Measurements from ENCODE around the gene ACBD4.

The ACBD4 gene

DNA sequence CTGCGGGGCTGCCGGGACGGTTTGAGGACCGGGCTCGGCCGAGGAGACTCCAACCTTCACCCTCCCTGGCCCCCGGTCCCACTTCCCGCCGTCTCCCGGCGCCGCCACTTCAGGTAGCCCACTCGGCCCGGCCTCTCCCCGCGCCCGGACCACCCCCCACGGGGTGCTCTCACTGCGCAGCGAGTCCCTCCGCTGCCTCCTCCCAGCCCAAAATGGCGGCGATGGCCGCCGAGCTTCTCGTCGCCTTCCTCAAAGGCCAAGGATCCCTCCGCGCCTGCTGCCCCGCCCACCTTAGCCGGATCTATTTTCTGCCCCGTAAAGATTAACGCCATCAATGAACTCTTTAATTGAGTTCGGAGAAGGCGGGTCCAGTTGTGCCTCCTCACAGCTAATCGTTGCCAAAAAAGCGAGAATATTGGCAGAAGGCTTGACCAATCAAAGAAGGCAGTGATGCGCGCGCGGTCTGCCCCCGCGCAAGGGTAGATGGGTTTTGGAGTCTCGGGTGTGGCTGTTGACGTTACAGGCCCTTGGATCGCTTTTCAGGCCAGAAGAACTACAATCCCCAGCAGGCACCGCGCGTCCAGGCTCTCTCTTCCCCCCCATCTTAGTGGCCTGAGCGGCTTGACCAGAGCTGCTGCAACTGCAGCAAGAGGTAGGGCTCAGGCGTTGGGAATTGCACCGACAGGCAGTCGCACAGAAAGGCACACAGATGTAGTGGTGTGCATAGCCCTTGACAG is 26.0 kb downstream of the ACBD4 start, which contains the start of gene HEXIM2:
TSS of gene HEXIM2 (plus strand) at position 588 of the 737 bp plus-strand sequence. CDS start 919 bp downstream, outside the sequence.
- DNase-seq: peak; percentile 97

DNA sequence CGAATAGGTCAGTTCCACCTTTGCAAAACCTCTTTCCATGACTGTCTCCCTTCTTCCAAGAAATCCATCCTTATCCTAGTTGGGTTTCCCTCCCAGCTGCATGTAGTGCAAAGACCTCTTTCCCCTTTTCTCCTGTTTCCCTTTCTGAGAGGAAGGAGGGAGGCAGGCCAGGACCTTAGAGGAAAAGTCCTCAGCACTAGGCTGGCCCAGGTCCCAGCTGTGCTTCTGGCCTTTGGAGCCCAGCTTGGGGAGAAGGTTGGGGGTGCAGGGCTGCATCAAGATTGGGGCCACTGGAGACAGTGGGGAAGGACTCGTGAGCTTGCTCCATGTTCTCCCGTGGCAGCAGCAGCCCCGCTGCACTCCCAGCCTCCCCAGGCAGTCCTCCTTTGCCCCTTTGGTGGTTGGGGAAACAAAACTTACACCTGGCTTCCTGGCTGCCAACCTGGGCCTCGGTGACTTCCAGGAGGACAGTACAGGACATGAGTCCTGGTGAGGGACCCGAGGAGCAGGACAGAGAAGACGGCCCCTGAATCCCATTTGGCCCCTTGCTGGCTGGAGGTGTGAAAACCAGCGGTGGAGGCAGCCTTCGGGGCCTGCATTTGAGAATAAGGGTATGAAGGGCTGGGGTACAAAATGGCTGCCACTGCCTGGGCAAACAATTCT is 26.7 kb downstream of the ACBD4 start:
- no peak for DNase-seq

- DNase-seq: no peak
Observed at GRCh38 chr17:45164734-45165269, 29.3 kb downstream of the ACBD4 start.

DNA sequence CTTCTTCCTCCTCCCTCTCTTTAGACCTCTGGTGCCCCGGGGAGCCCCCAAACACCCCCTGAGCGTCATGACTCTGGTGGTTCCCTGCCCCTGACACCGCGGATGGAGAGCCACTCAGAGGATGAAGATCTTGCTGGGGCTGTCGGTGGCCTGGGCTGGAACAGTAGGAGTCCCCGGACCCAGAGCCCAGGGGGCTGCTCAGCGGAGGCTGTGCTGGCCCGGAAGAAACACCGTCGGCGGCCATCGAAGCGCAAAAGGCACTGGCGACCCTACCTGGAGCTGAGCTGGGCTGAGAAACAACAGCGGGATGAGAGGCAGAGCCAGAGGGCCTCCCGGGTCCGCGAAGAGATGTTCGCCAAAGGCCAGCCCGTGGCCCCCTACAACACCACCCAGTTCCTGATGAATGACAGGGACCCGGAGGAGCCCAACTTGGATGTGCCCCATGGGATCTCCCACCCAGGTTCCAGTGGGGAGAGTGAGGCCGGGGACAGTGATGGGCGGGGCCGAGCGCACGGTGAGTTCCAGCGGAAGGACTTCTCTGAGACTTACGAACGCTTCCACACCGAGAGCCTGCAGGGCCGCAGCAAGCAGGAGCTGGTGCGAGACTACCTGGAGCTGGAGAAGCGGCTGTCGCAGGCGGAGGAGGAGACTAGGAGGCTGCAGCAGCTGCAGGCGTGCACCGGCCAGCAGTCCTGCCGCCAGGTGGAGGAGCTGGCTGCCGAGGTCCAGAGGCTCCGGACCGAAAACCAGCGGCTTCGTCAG is 33.7 kb downstream of the ACBD4 start:
- DNase-seq: no peak

- DNase-seq: no peak
Observed at GRCh38 chr17:45170280-45170930, 34.9 kb downstream of the ACBD4 start.

- DNase-seq: no peak
Observed at GRCh38 chr17:45170931-45171337, 35.4 kb downstream of the ACBD4 start.

DNA sequence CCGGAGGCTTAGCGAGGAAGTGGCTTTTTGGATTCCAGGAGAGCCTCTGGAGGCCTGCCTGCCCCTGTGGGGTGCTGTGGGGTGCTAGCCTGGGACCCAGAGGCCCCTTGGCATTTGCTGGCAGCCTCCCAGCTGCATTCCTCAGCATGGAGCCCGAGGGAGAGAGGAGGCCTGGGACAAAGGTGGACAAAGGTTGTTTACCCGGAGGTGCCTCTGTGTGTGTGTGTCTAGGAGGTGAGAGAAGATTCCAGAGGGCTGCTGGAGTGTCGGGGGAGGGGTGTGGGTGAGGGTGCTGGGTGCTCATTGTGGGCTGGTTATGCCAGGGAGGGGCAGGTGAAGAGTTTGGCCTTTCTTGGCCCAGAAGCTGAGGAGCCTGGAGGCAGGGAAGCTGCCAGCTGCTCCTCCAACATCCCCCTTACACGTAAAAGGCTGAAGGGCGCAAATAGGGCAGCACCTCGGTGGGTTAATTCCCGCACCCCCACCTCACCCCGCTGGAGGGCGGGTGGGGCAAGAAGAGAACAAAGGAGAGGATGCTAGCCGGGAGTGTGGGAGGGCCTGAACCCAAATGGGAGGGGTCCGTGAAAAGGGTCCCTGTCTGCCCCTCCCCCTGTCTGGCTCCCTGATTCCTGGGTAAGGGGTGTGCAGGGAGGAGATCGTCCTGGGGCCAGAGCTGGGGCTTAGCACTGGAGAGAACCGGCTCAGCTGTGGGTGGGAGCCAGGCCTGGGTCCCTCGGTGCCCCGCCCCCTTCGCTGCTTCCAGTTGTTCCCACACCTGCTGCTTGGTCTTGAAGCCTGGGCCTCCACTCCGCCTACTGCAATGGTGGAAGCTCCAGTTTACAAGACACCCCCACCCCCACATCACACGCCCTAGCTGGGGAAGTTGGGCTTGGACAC is 36.1 kb downstream of the ACBD4 start:
- DNase-seq: no peak

- DNase-seq: no peak
Observed at GRCh38 chr17:45172232-45172540, 36.7 kb downstream of the ACBD4 start.

DNA sequence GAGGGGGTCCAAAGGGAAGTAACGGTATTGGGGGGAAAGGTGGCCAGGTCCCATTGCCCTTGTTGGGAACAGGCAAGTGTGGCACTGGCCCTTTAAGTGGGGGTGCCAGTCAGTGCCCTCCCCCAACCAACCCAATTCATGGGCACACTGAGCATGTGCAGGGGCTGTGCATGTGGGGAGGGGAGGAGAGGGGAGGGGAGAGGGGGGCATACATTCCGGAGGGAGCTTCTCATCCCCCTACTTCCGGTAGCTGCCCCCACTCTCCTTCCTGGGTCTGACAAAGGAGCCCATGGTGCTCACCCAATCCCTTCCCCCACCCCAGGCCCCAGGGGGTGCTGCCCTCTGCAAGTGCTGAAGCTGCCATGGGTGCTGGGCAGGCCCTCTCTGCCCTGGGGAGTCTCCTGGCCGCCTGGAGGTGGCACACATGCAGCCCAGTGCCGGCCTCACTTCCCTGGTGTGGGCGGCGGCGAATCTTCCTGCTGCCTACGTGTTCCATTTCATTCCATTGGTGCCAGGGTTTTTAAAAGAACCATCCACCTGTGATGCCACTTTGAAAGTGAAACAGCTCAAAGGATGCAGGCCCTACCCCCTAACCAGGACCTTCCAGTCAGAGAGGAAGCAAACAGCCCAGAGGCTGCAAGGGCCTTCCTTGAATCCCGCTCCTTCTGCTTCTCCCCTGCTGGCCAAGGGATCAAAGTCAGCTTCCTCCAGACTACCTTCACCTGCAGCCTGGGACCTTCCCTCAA is 37.2 kb downstream of the ACBD4 start:
- peak; percentile 39 for DNase-seq

DNA sequence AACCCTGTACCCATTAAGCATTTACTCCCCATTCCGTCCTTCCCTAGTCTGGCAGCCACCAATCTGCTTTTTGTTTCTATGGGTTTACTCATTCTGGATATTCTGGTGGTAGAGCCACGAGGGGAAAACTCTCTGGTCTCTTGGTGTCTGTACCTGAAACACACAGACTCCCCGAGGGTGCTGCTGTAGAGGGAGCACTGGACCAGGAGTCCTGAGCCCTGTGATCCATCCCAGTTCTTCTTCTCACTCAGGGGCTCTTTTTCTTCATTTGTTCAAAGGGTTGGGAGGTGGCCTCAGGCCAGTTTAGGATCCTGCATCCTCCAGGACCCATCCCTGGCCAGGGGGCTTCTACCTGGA is 40.2 kb downstream of the ACBD4 start:
- DNase-seq: no peak

- no peak for DNase-seq
Observed at GRCh38 chr17:45177563-45177962, 42.1 kb downstream of the ACBD4 start.

- no peak for DNase-seq
Observed at GRCh38 chr17:45184144-45184543, 48.7 kb downstream of the ACBD4 start.

DNA sequence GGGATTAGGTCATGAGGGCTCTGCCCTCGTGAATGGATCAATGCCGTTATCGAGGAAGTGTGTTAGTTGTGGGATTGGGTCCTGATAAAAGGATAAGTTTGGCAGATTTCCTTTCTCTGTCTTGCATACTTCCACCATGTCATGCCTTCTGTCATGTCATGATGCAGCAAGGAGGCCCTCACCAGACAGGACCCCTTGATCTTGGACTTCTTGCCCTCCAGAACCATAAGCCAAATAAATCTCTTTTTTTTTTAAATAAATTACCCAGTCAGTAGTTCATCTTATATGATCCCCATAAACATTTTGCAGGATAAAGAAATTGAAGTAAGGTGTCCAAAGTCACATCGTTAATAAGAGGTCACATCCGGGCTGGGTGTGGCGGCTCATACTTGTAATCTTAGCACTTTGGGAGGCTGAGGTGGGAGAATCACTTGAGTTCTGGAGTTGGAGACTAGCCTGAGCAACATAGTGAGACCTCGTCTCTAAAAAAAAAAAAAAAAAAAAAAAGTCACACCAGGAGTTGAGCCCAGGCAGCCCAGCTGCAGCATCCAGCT is 51.4 kb downstream of the ACBD4 start:
- DNase-seq: no peak

DNA sequence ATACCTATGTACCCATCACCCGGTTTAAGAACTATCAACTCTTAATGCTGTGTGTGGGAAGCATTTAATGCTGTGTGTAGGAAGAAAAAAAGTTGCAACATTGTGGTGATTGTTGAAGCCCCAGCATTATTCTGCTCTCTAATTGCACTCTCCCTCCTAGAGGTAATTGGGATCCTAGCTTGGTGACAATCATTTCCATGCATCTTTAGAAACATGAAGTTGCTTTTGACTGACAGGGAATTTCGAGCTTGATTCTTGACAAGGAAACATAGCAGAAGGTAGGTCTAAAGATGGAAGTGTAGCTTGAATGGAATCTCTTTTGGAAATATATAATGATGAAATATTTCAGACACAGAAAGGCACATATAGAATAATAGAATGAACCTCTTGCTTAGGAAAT is 53.5 kb downstream of the ACBD4 start:
- DNase-seq: no peak

DNA sequence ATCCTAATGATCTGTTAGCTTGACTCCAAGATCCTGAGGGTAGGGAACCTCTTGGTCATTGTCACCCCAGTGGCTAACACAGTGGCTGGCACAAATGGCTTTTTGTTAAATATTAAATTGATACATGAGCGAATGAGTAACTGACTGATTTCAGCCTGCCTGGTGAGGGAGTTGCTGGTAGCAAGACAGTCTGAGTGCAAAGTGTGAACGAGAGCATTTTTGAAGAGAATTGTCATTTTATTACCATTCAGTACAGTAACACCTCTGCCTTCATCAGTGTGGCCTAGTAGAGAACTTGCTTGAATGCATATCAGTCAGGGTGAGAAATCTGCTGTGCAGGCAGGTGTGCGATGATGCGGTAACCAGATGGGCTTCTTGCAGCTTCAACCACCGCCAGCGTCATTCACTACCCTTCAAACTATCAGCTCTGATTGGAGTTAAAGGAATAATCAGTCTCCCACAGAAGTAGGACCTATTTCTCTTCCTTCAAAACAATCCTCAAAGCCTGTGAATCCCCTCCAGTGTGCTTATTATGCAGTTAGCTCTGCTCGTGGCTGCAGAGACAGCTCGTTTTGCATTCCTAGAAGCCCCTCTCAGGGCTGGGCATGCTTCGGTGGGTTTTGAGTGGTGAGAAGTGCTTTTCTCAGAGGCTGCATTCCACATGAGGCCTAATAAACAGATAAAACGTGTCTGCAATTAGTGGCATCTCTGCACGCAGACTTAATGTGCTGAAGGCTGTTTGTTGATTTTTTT is 55.2 kb downstream of the ACBD4 start:
- no peak for DNase-seq
